A549 treated with DMSO at 1 μM for 4 hours (cell line): ENCODE results near the gene CFTR. TPM values are rescaled to one million over a fixed set of nuclear protein-coding genes. Genes with fewer than 3 reads are reported as not detected.

Experiments
- total RNA-seq: library from RNA; stranded (reverse); fragments of 200-300 nt; extraction: Qiagen RNA extraction; gene quantifications from 5 replicates; pipeline ENCODE4 v1.2.3, GENCODE V29; 2022; ENCODE audit warnings: low read depth

Gene CFTR
- total RNA-seq, result 0.31 TPM in 1 of 5 replicates, not detected in the others

DNA sequence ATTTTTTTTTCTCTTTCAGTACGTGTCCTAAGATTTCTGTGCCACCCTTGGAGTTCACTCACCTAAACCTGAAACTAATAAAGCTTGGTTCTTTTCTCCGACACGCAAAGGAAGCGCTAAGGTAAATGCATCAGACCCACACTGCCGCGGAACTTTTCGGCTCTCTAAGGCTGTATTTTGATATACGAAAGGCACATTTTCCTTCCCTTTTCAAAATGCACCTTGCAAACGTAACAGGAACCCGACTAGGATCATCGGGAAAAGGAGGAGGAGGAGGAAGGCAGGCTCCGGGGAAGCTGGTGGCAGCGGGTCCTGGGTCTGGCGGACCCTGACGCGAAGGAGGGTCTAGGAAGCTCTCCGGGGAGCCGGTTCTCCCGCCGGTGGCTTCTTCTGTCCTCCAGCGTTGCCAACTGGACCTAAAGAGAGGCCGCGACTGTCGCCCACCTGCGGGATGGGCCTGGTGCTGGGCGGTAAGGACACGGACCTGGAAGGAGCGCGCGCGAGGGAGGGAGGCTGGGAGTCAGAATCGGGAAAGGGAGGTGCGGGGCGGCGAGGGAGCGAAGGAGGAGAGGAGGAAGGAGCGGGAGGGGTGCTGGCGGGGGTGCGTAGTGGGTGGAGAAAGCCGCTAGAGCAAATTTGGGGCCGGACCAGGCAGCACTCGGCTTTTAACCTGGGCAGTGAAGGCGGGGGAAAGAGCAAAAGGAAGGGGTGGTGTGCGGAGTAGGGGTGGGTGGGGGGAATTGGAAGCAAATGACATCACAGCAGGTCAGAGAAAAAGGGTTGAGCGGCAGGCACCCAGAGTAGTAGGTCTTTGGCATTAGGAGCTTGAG, at the start of gene CFTR:
CFTR (plus strand) TSS at position 801 of the 830 bp plus-strand sequence. CDS start 70 bp downstream, outside the sequence.

Other genes with a start within 250 kb of the CFTR start
- gene WNT2, start 157.0 kb upstream of the CFTR start, total RNA-seq, result 0.03 to 0.04 TPM in 2 of 5 replicates, not detected in the others
- gene ASZ1, start 52.5 kb upstream of the CFTR start, total RNA-seq, result not detected in 5 replicates